Colonic mucosa (tissue), 4 donors: ENCODE results near the gene SMCO4. TPM values are rescaled to one million over a fixed set of nuclear protein-coding genes. Genes with fewer than 3 reads are reported as not detected.
"Not testable (repeated sequence)": the region's sequence is repeated elsewhere in the genome, so short reads cannot be mapped to it uniquely, and the experiment has no call there.

Experiments
- DNase-seq: peaks from one replicate; pipeline ENCODE4 v3.0.0-alpha.2; 2020
- H3K27ac ChIP-seq: fragments of 200-600 bp; one replicate; pipeline ENCODE4 v1.8.0; 2021
- H3K27me3 ChIP-seq: fragments of 200-600 bp; one replicate; pipeline ENCODE4 v1.8.0; 2021
- H3K36me3 ChIP-seq: fragments of 200-600 bp; one replicate; pipeline ENCODE4 v1.8.0; 2021
- H3K4me1 ChIP-seq: fragments of 200-600 bp; one replicate; pipeline ENCODE4 v1.8.0; 2021; ENCODE audit warnings: mild to moderate bottlenecking
- H3K4me3 ChIP-seq: fragments of 200-600 bp; one replicate; pipeline ENCODE4 v1.8.0; 2021
- H3K9ac ChIP-seq, 2 donors: one replicate each; pipeline ENCODE4 v1.7.0; 2013; ENCODE audit warnings: control low read depth in 2 of 2, low read depth in 2 of 2, low read length in 2 of 2
- H3K9me3 ChIP-seq: fragments of 200-600 bp; one replicate; pipeline ENCODE4 v1.8.0; 2021
- CTCF ChIP-seq: fragments of 200-600 bp; IDR thresholded peaks from one replicate; pipeline ENCODE4 v1.8.0; 2022; ENCODE audit warnings: antibody characterized with exemption, mild to moderate bottlenecking
- intact Hi-C: fragments of 100-400 bp; cut with DNase I; formaldehyde crosslinking; loops from one replicate; pipeline ENCODE4 v1.14.1; 2022
- total RNA-seq, 2 donors: library from RNA; stranded (reverse); fragmentation: NEBNext Ultra II Directional in 1 of 2; extraction: Animal tissue kit (Norgen Biotek cat#: 25700) in 1 of 2; gene quantifications; one replicate each; pipeline ENCODE4 v1.2.1, GENCODE V29; 2021
- donor health status: healthy.
- donor health status: DM: no; HTN: no; CAD: no.
- donor health status: DM: no; HTN: no; CAD: no.

The SMCO4 gene
- total RNA-seq, result 10 to 100 TPM; 47.2 to 73.7 TPM

- H3K4me1 ChIP-seq, result no peaks in the 10 kb centered on the region
Measured at GRCh38 chr11:93543292-93543977, at the start of gene SMCO4. SMCO4 (minus strand) TSS chr11:93543391; CDS start chr11:93479189, 64,202 bp downstream.

DNA sequence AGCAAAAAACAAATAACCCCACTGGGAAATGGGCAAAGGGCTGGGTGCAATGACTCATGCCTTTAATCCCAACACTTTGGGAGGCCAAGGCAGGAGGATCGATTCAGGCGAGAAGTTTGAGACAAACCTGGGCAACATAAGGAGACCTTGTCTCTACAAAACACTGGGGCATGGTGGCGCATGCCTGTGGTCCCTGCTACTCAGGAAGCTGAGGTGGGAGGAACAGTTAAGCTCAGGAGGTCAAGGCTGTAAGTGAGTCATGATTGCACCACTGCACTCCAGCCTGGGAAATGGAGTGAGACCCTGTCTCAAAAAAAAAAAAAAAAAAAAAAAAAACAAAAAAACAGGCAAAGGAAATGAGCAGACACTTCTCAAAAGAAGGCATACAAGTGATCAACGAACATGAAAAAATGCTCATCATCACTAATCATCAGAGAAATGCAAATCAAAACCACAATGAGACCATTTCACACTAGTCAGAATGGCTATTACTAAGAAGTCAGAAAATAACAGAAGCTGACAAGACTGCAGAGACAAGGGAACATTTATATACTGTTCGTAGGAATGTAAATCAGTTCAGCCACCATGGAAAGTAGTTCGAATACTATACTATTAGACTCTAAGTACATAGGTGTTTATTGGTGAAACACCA, 48.2 kb upstream of the SMCO4 start:
- intact Hi-C loops, result no loop called here
- H3K9ac ChIP-seq, result no peak overlapping the region
- no peak overlapping the region for H3K27ac ChIP-seq
- H3K4me3 ChIP-seq, result no peak overlapping the region
- H3K9me3 ChIP-seq, result no peaks in the 10 kb centered on the region
- H3K27me3 ChIP-seq, result no peaks in the 10 kb centered on the region
- H3K4me1 ChIP-seq, result no peaks in the 10 kb centered on the region
- no peak for TF ChIP-seq CTCF
- DNase-seq, result no peak
- H3K36me3 ChIP-seq, result no peaks in the 10 kb centered on the region

More at GRCh38 chr11:93543292-93543977, at the start of gene SMCO4:
- Histone ChIP-seq H3K9ac (peak within 1 kb of the TSS; percentile 73), H3K36me3 (no peaks in the 10 kb centered on the region), H3K27me3 (no peaks in the 10 kb centered on the region), H3K4me3 (peak within 1 kb of the TSS; percentile 68), H3K9me3 (no peaks in the 10 kb centered on the region), H3K27ac (peak within 1 kb of the TSS; percentile 73)
- DNase-seq, result peak; percentile 90
- peak; percentile 52 for TF ChIP-seq CTCF
- intact Hi-C loops, result loop anchor here (5.0 kb wide), 3 partner anchors 61 to 306 kb away; no protein-coding TSS in a partner anchor

DNA sequence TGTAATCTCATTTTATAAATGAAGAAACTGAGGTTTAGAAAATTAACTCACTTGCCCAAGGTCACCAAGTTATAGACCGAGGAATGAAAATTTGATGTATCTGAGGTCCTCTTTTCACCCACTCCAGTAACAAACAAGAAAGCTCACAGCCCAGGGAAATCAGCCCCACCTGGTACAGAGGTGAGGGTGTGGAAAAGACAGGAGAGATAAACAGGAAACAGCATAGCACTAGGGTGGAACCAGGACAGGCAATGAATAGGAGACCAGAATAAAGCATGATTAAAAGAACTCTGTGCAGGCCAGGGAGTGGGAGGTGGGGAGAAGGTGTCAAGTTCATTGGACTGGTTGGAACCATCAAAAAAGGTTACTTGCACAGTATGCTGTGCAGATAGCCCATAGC, 46.2 kb upstream of the SMCO4 start:
- no peak overlapping the region for H3K27ac ChIP-seq
- no peaks in the 10 kb centered on the region for H3K27me3 ChIP-seq
- H3K4me3 ChIP-seq, result no peak overlapping the region
- intact Hi-C loops, result no loop called here
- H3K9me3 ChIP-seq, result no peaks in the 10 kb centered on the region
- H3K4me1 ChIP-seq, result no peaks in the 10 kb centered on the region
- DNase-seq, result peak; percentile 63
- no peaks in the 10 kb centered on the region for H3K36me3 ChIP-seq
- no peak for TF ChIP-seq CTCF
- H3K9ac ChIP-seq, result no peak overlapping the region

DNA sequence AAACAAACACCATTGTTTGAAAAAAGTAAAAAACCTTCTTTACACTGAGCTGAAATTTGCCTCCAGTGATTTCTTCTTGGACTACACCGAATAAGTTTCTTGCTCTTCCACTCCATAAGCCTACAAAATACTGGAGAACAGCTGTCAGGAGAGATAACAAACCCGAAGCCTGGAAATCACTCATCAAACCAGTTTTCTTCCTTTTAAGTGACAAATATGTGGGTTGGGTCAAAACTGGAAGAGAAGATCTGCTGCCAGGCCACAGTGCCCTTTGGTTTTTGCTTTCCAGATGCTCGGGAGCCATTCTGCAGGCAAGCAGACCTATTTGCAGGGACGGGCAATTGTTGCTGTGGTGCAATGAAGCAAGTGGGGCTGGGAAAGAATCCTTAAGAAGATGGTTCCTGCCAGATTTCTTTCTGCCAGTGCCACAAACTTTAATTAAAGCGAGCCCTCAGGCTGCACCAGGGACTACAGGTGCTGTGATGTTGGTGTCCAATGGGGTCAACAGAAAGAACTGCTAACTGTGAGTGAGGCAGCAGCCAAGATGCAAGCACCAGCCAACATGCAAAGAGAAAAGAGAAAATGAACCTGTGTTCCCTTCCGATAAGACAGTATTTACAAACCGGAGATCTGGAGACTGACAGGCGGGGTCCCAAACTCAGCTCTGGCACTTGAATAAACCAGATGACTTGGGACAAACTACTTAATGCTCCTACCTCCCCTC, 44.8 kb upstream of the SMCO4 start:
- intact Hi-C loops, result no loop called here

GRCh38 chr11:93587425-93587824, 44.2 kb upstream of the SMCO4 start:
- not testable (repeated sequence) for H3K9me3 ChIP-seq, H3K36me3 ChIP-seq, H3K27ac ChIP-seq

More for the DNA sequence above, 44.8 kb upstream of the SMCO4 start:
- H3K27me3 ChIP-seq, result no peaks in the 10 kb centered on the region
- no peaks in the 10 kb centered on the region for H3K4me1 ChIP-seq
- H3K9ac ChIP-seq, result no peak overlapping the region
- H3K36me3 ChIP-seq, result no peaks in the 10 kb centered on the region
- no peak for TF ChIP-seq CTCF
- no peak overlapping the region for H3K27ac ChIP-seq
- no peaks in the 10 kb centered on the region for H3K9me3 ChIP-seq
- DNase-seq, result peak; percentile 24
- H3K4me3 ChIP-seq, result no peak overlapping the region

More at GRCh38 chr11:93587425-93587824, 44.2 kb upstream of the SMCO4 start:
- DNase-seq, H3K9ac ChIP-seq, H3K4me3 ChIP-seq, intact Hi-C loops, H3K4me1 ChIP-seq, H3K27me3 ChIP-seq: not testable (repeated sequence)
